H1 (cell line): ENCODE data around the gene ZNF280B. TPM values are rescaled to one million over a fixed set of nuclear protein-coding genes. Genes with fewer than 3 reads are reported as not detected.

Source experiments
- CTCF ChIA-PET: fragments of 300-600 bp; sonication (Branson Sonifier 250); formaldehyde crosslinking; loops from one replicate; lab custom pipeline; 2021; ENCODE audit not compliant: partially characterized antibody; lab: Charles Lee
- POLR2A ChIA-PET: fragments of 300-600 bp; sonication (Branson Sonifier 250); formaldehyde crosslinking; loops from one replicate; lab custom pipeline; 2021; ENCODE audit warnings: inconsistent platforms; ENCODE audit not compliant: partially characterized antibody; lab: Charles Lee
- DNase-seq, 2 experiments: peaks; one replicate each; pipeline versions ENCODE4 v3.0.0 to v3.0.0-alpha.2; 2010 to 2022; ENCODE audit warnings: low spot score in 2 of 2, low read depth in 1 of 2, mixed read lengths in 1 of 2
- FAIRE-seq: peaks from 2 replicates; lab custom pipeline; 2011; peaks lifted over from hg19 to GRCh38; lab: Jason Lieb, UNC
- H2AFZ ChIP-seq: 2 replicates; pipeline ENCODE4 v1.8.1; 2012; ENCODE audit warnings: low read length, inconsistent platforms
- H2AK5ac ChIP-seq: 2 replicates; pipeline ENCODE4 v1.6.1; 2013; ENCODE audit warnings: low read depth, low read length
- H2BK120ac ChIP-seq: replicated peaks from 2 replicates; pipeline ENCODE3; 2013; ENCODE audit warnings: low read depth, low read length, inconsistent platforms
- H2BK12ac ChIP-seq: 2 replicates; pipeline ENCODE4 v1.6.1; 2013; ENCODE audit warnings: low read depth, low read length
- H2BK15ac ChIP-seq: 2 replicates; pipeline ENCODE4 v1.6.1; 2013; ENCODE audit warnings: low read length
- H2BK20ac ChIP-seq: 2 replicates; pipeline ENCODE4 v1.6.1; 2013; ENCODE audit warnings: low read length
- H2BK5ac ChIP-seq: 2 replicates; pipeline ENCODE4 v1.6.1; 2013; ENCODE audit warnings: low read depth, low read length
- H3K14ac ChIP-seq: 2 replicates; pipeline ENCODE4 v1.6.1; 2013; ENCODE audit warnings: inconsistent platforms; ENCODE audit not compliant: insufficient read length
- H3K18ac ChIP-seq: 2 replicates; pipeline ENCODE4 v1.6.1; 2013; ENCODE audit warnings: low read length; ENCODE audit errors: extremely low read depth
- H3K23ac ChIP-seq: 2 replicates; pipeline ENCODE4 v1.6.1; 2013; ENCODE audit warnings: inconsistent platforms; ENCODE audit not compliant: insufficient read length
- H3K23me2 ChIP-seq: 2 replicates; pipeline ENCODE4 v1.6.1; 2013; ENCODE audit warnings: low read depth, low read length
- H3K27ac ChIP-seq: 2 replicates; pipeline ENCODE4 v1.6.1; 2011; ENCODE audit warnings: low read depth, low read length, inconsistent platforms
- H3K27me3 ChIP-seq, 4 experiments: replicated peaks in 1 of 4; 1 replicate in 1 of 4; 2 replicates in 3 of 4; pipeline versions ENCODE4 v1.6.1 to v1.8.1; 2011 to 2013; ENCODE audit warnings: low read length in 3 of 4, mild to moderate bottlenecking in 3 of 4, inconsistent platforms in 2 of 4, mixed read lengths in 2 of 4, moderate library complexity in 1 of 4; ENCODE audit not compliant: control insufficient read depth in 3 of 4, insufficient read depth in 3 of 4; ENCODE audit errors: extremely low read depth in 1 of 4
- H3K36me3 ChIP-seq, 4 experiments: 2 replicates each; pipeline versions ENCODE4 v1.6.1 to v1.8.1; 2011 to 2013; ENCODE audit warnings: mild to moderate bottlenecking in 4 of 4, low read length in 3 of 4, moderate library complexity in 2 of 4, control low read depth in 1 of 4, inconsistent platforms in 1 of 4; ENCODE audit not compliant: insufficient read depth in 4 of 4, control insufficient read depth in 2 of 4
- H3K4ac ChIP-seq: replicated peaks from 2 replicates; pipeline ENCODE3; 2013; ENCODE audit warnings: low read length, low read depth, mixed read lengths, inconsistent platforms; ENCODE audit not compliant: insufficient read length
- H3K4me1 ChIP-seq, 4 experiments: replicated peaks in 1 of 4; 1 replicate in 1 of 4; 2 replicates in 3 of 4; pipeline versions ENCODE4 v1.6.1 to v1.8.1; 2011 to 2013; ENCODE audit warnings: low read length in 3 of 4, inconsistent platforms in 2 of 4, mixed read lengths in 1 of 4; ENCODE audit not compliant: insufficient read depth in 4 of 4, control insufficient read depth in 3 of 4
- H3K4me2 ChIP-seq, 2 experiments: 2 replicates each; pipeline versions ENCODE4 v1.6.1 to v1.8.1; 2011 to 2013; ENCODE audit warnings: low read depth in 2 of 2, low read length in 2 of 2, control low read depth in 1 of 2, inconsistent platforms in 1 of 2, mild to moderate bottlenecking in 1 of 2; ENCODE audit not compliant: insufficient read depth in 1 of 2
- H3K4me3 ChIP-seq, 4 experiments: fragments of 200-600, 300-600 bp in 1 of 4; sonication (generic), shearing (Covaris generic), sonication (Bioruptor Twin) in 1 of 4; 2 replicates each; pipeline versions ENCODE4 v1.5.1 to v1.8.1; 2011 to 2016; ENCODE audit warnings: low read length in 4 of 4, low read depth in 3 of 4, control low read depth in 2 of 4, inconsistent platforms in 2 of 4, mild to moderate bottlenecking in 2 of 4, mixed read lengths in 1 of 4, moderate library complexity in 1 of 4; ENCODE audit not compliant: insufficient read depth in 2 of 4; ENCODE audit errors: extremely low read depth in 1 of 4
- H3K56ac ChIP-seq: replicated peaks from 2 replicates; pipeline ENCODE3; 2013; ENCODE audit warnings: low read depth, mild to moderate bottlenecking, mixed read lengths, low read length, inconsistent platforms; ENCODE audit not compliant: insufficient read length
- H3K79me1 ChIP-seq: 2 replicates; pipeline ENCODE4 v1.6.1; 2013; ENCODE audit warnings: low read depth, low read length, control low read depth
- H3K79me2 ChIP-seq, 2 experiments: 2 replicates each; pipeline versions ENCODE4 v1.6.1 to v1.8.1; 2012 to 2013; ENCODE audit warnings: low read length in 2 of 2, mild to moderate bottlenecking in 2 of 2, inconsistent platforms in 1 of 2; ENCODE audit not compliant: insufficient read depth in 2 of 2, control insufficient read depth in 1 of 2
- H3K9ac ChIP-seq, 4 experiments: replicated peaks in 1 of 4; 1 replicate in 1 of 4; 2 replicates in 3 of 4; pipeline versions ENCODE4 v1.6.1 to v1.8.1; 2011 to 2013; ENCODE audit warnings: low read depth in 3 of 4, low read length in 3 of 4, control low read depth in 2 of 4, mild to moderate bottlenecking in 2 of 4, moderate library complexity in 2 of 4, inconsistent platforms in 1 of 4; ENCODE audit errors: extremely low read depth in 1 of 4
- H3K9me3 ChIP-seq, 2 experiments: 2 replicates each; pipeline versions ENCODE4 v1.6.1 to v1.8.1; 2012 to 2013; ENCODE audit warnings: mild to moderate bottlenecking in 2 of 2, moderate library complexity in 2 of 2, control low read depth in 1 of 2, inconsistent platforms in 1 of 2, low read depth in 1 of 2, low read length in 1 of 2, mixed read lengths in 1 of 2; ENCODE audit not compliant: insufficient read depth in 2 of 2
- H4K20me1 ChIP-seq, 2 experiments: replicated peaks in 1 of 2; 2 replicates each; pipeline versions ENCODE3 to v1.8.1; 2011 to 2013; ENCODE audit warnings: inconsistent platforms in 2 of 2, low read length in 2 of 2, mild to moderate bottlenecking in 1 of 2; ENCODE audit not compliant: insufficient read depth in 2 of 2, control insufficient read depth in 1 of 2
- H4K5ac ChIP-seq: 2 replicates; pipeline ENCODE4 v1.6.1; 2013; ENCODE audit warnings: low read length, low read depth, mixed read lengths, inconsistent platforms; ENCODE audit not compliant: insufficient read length
- H4K8ac ChIP-seq: 2 replicates; pipeline ENCODE4 v1.8.0; 2013; ENCODE audit warnings: mild to moderate bottlenecking, moderate library complexity, low read length, inconsistent platforms; ENCODE audit not compliant: insufficient read depth; ENCODE audit errors: extremely low read depth
- H4K91ac ChIP-seq: replicated peaks from 2 replicates; pipeline ENCODE3; 2013; ENCODE audit warnings: low read length, mixed read lengths, inconsistent platforms; ENCODE audit not compliant: insufficient read length
- EZH2 ChIP-seq: fragments of 200-600 bp; sonication (generic); IDR thresholded peaks from 2 replicates; pipeline ENCODE4 v1.7.1; 2012; ENCODE audit warnings: low read depth, mild to moderate bottlenecking, moderate library complexity, low read length, inconsistent platforms; ENCODE audit not compliant: severe bottlenecking
- JUND ChIP-seq: IDR thresholded peaks from 2 replicates; pipeline ENCODE4 v1.6.1; 2011; ENCODE audit warnings: mild to moderate bottlenecking, improper control_type of control experiment, low read length
- KDM4A ChIP-seq: IDR thresholded peaks from one replicate; pipeline ENCODE4 v1.7.1; 2012; ENCODE audit warnings: low read depth, mild to moderate bottlenecking, moderate library complexity, low read length, inconsistent platforms; ENCODE audit not compliant: severe bottlenecking
- MAFK ChIP-seq: IDR thresholded peaks from 2 replicates; pipeline ENCODE4 v1.6.1; 2012; ENCODE audit warnings: low read depth, mild to moderate bottlenecking, improper control_type of control experiment, low read length
- POLR2A ChIP-seq, 2 experiments: IDR thresholded peaks; 1 replicate in 1 of 2; 2 replicates in 1 of 2; pipeline ENCODE4 v1.6.1; 2011; ENCODE audit warnings: low read depth in 2 of 2, low read length in 2 of 2, mild to moderate bottlenecking in 2 of 2; ENCODE audit errors: control extremely low read depth in 1 of 2
- POLR2AphosphoS5 ChIP-seq: IDR thresholded peaks from 2 replicates; pipeline ENCODE4 v1.6.1; 2011; ENCODE audit warnings: low read depth, low read length
- RAD21 ChIP-seq, 2 experiments: IDR thresholded peaks in 1 of 2; conservative IDR thresholded peaks in 1 of 2; 2 replicates each; pipeline ENCODE4 v1.6.1; 2011; ENCODE audit warnings: low read depth in 2 of 2, low read length in 2 of 2, improper control_type of control experiment in 1 of 2, inconsistent platforms in 1 of 2, mild to moderate bottlenecking in 1 of 2, moderate library complexity in 1 of 2
- RFX5 ChIP-seq: IDR thresholded peaks from 2 replicates; pipeline ENCODE4 v1.6.1; 2011; ENCODE audit warnings: low read depth, low read length, improper control_type of control experiment, borderline replicate concordance
- RNF2 ChIP-seq: fragments of 200-900, 300-1000 bp; sonication (generic); IDR thresholded peaks from 2 replicates; pipeline ENCODE4 v1.7.1; 2016; ENCODE audit warnings: borderline replicate concordance, low read depth, mild to moderate bottlenecking, antibody characterized with exemption, low read length; ENCODE audit not compliant: poor library complexity, severe bottlenecking; ENCODE audit errors: missing control alignments
- SAP30 ChIP-seq: fragments of 300-600 bp; sonication (generic); IDR thresholded peaks from 2 replicates; pipeline ENCODE4 v1.7.1; 2012; ENCODE audit warnings: low read length, moderate library complexity, mild to moderate bottlenecking, inconsistent platforms; ENCODE audit not compliant: insufficient read depth, insufficient replicate concordance
- SIN3A ChIP-seq, 2 experiments: IDR thresholded peaks in 1 of 2; conservative IDR thresholded peaks in 1 of 2; 2 replicates each; pipeline ENCODE4 v1.6.1; 2011 to 2012; ENCODE audit warnings: low read length in 2 of 2, improper control_type of control experiment in 1 of 2, low read depth in 1 of 2, mild to moderate bottlenecking in 1 of 2
- TCF12 ChIP-seq: IDR thresholded peaks from 2 replicates; pipeline ENCODE4 v1.6.1; 2011; ENCODE audit warnings: low read depth, mild to moderate bottlenecking, low read length
- WGBS, 2 experiments: shearing (Covaris generic) in 1 of 2; methylation state at CpG; one replicate each; pipeline versions ENCODE4 v1.1.6 to v1.1.7; 2013 to 2015; ENCODE audit warnings: low lambda C conversion rate in 2 of 2, mixed read lengths in 2 of 2, inconsistent platforms in 1 of 2, low coverage in 1 of 2, missing lambda C conversion rate in 1 of 2; ENCODE audit not compliant: insufficient replicate concordance in 2 of 2, insufficient coverage in 1 of 2, insufficient read length in 1 of 2; ENCODE audit errors: extremely low coverage in 1 of 2, missing lambda C conversion rate in 1 of 2; 5-methylcytosine and 5-hydroxymethylcytosine counted together
- polyA plus RNA-seq, 7 experiments: library from polyadenylated mRNA; depleted of rRNA in 3 of 7; stranded (reverse) in 5 of 7; unstranded in 2 of 7; fragments of >200 nt in 5 of 7; fragments of 200-250 nt in 2 of 7; gene quantifications; 1 replicate in 5 of 7; 2 replicates in 1 of 7; 4 replicates in 1 of 7; pipeline versions ENCODE4 v1.2.1 to v1.2.3, GENCODE V29; 2011 to 2013; ENCODE audit warnings: missing spikeins in 2 of 7, mixed read lengths in 2 of 7
- total RNA-seq: library from RNA; stranded (reverse); fragmentation: NEBNext Ultra II Directional; extraction: Animal tissue kit (Norgen Biotek cat#: 25700); gene quantifications from 2 replicates; pipeline ENCODE4 v1.2.1, GENCODE V29; 2021

The ZNF280B gene
- total and polyA plus RNA-seq, 2 of the 8 experiments (the other 6 are each of a cell fraction or from before 2014, with no cell fraction given) = 4.8 to 11.7 TPM

DNA sequence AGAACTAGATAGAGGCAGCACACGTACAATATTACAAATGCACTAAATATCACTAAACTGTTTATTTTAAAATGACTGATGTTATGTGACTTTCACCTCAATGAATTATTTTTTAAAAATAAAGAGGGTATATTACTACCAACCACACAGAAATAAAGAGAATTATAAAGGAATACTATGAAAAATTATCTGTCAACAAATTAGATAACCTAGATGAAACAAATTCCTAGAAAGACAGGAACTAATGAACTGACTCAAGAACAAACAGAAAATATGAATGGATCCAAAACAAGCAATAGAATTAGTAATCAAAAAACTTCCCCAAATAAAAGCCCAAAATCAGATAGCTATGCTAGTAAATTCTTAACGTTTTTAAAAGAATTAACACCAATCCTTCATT lies 10.3 kb downstream of the ZNF280B start:
- no peaks in the 10 kb centered on the region; a peak in 1 of 7 replicates for H3K27me3 ChIP-seq
- H3K18ac ChIP-seq = no peak overlapping the region
- H2BK5ac ChIP-seq = no peak overlapping the region
- H3K4me1 ChIP-seq = no peaks in the 10 kb centered on the region
- H2BK120ac ChIP-seq = no peak overlapping the region
- H3K4ac ChIP-seq = no peak overlapping the region
- no peak overlapping the region for H4K5ac ChIP-seq
- H3K79me1 ChIP-seq = no peaks in the 10 kb centered on the region; the same call in 1 of the 2 replicates
- DNase-seq (no peak), FAIRE-seq (no peak)
- no peak overlapping the region for H3K14ac ChIP-seq
- ChIA-PET CTCF (interaction anchor here (0.7 to 1.5 kb wide), 2 partner anchors 9 to 457 kb away, joined by 3 read pairs; no protein-coding TSS in a partner anchor), POLR2A (no interaction called here)
- no peak overlapping the region for H4K91ac ChIP-seq
- H3K23me2 ChIP-seq = no peaks in the 10 kb centered on the region
- H2AK5ac ChIP-seq = no peak overlapping the region
- peaks cover 0 to 10% (median 4%) of the 10 kb centered on the region in 4 experiments; a peak in 4 of 8 replicates for H3K36me3 ChIP-seq
- no peaks in the 10 kb centered on the region for H3K9me3 ChIP-seq
- H3K9ac ChIP-seq = no peak overlapping the region
- no peak overlapping the region for H2AFZ ChIP-seq
- H3K27ac ChIP-seq = no peak overlapping the region
- no peak overlapping the region for H4K8ac ChIP-seq
- peaks cover 0 to 8% of the 10 kb centered on the region in 2 experiments for H4K20me1 ChIP-seq
- H3K79me2 ChIP-seq = peaks cover 0 to 16% of the 10 kb centered on the region in 2 experiments; a peak in 2 of 4 replicates
- H3K56ac ChIP-seq = no peak overlapping the region
- no peak overlapping the region for H3K23ac ChIP-seq
- 98% methylated on average over 2 of the region's 2 CpGs; no CpG with 5 or more reads in 1 of the 2 experiments for WGBS, 2 experiments
- no peak overlapping the region for H2BK12ac ChIP-seq
- H3K4me2 ChIP-seq = no peak overlapping the region
- no peak overlapping the region for H2BK20ac ChIP-seq
- H2BK15ac ChIP-seq = no peak overlapping the region
- H3K4me3 ChIP-seq = no peak overlapping the region
- no peak for TF ChIP-seq TCF12
- TF ChIP-seq RAD21 (IDR thresholded peaks at IDR 0.05 in 1 of 2, conservative IDR thresholded peaks at IDR 0.05 in 1 of 2; ENCODE audit: low read depth in 2 of 2, low read length in 2 of 2) = no peak
- TF ChIP-seq MAFK = no peak
- no peak for TF ChIP-seq EZH2
- TF ChIP-seq JUND = no peak
- no peak for TF ChIP-seq POLR2A (IDR thresholded peaks at IDR 0.05; ENCODE audit: control extremely low read depth in 1 of 2, low read depth in 2 of 2, low read length in 2 of 2)
- TF ChIP-seq POLR2AphosphoS5 = no peak
- TF ChIP-seq SAP30 = no peak
- no peak for TF ChIP-seq RNF2
- no peak for TF ChIP-seq RFX5
- TF ChIP-seq KDM4A = no peak
- TF ChIP-seq SIN3A (conservative IDR thresholded peaks at IDR 0.05 in 1 of 2, IDR thresholded peaks at IDR 0.05 in 1 of 2; ENCODE audit: low read depth in 1 of 2, low read length in 2 of 2) = no peak
